ENCODE measurements around the gene NCOR2. TPM values are rescaled to one million over a fixed set of nuclear protein-coding genes. Genes with fewer than 3 reads are reported as not detected.

The NCOR2 gene
- total RNA-seq, 1 experiment from 2014 or later: 153 TPM

DNA sequence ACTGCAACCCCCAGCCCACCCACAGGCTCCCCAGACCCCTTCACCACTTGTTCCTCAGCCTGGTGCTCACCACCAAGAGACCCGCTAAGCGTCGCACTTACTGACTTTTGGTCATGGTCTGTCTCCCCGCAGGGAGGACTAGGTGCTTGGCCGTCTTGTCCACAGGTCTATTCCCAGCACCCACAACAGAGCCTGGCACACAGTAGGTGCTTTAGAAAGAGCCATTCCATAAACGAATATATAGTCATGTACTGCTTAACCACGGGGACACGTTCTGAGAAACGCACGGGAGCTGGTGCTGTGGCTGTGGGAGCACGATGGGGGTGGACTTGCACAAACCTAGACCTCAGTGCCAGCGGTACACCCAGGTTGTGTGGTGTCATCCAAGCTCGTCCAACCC lies 34.0 kb downstream of the NCOR2 start:
- H3K4me1 ChIP-seq (ENCODE audit: control insufficient read depth in 1 of 2, insufficient read depth in 2 of 2, low read length in 2 of 2): peaks cover 0 to 12% of the 10 kb centered on the region in 2 experiments; a peak in 1 of 4 replicates
- peaks cover 72% of the 10 kb centered on the region for H3K79me2 ChIP-seq (ENCODE audit: insufficient read depth, low read length)
- ChIA-PET RAD21 (ENCODE audit: low non-redundant PET in 1 of 2, low total read pairs in 2 of 2, uncharacterized antibody in 2 of 2, unreplicated experiment in 2 of 2) (no interaction called here), POLR2A (no interaction called here), CTCF (no interaction called here)
- intact Hi-C loops (cut with micrococcal nuclease): no loop called here
- no peaks in the 10 kb centered on the region for H3K27me3 ChIP-seq (ENCODE audit: insufficient read depth, low read length)
- H4K20me1 ChIP-seq (ENCODE audit: insufficient read depth): peaks cover 6% of the 10 kb centered on the region; the same call in 1 of the 2 replicates
- ATAC-seq (no peak), DNase-seq (ENCODE audit: low read depth, low spot score) (no peak)
- TSS peak; percentile 42 for BruUV-seq (replicated peaks)
- H3K9me3 ChIP-seq (ENCODE audit: control insufficient read depth in 1 of 2, insufficient read depth in 1 of 2, low read depth in 1 of 2, low read length in 2 of 2): no peaks in the 10 kb centered on the region
- H3K36me3 ChIP-seq (ENCODE audit: control insufficient read depth in 1 of 2, insufficient read depth in 2 of 2, low read length in 2 of 2): no peaks in the 10 kb centered on the region
- H3K27ac ChIP-seq (ENCODE audit: low read depth, low read length): no peak overlapping the region
- H3K9ac ChIP-seq (ENCODE audit: low read length): no peak overlapping the region
- H3K4me3 ChIP-seq (replicated peaks in 1 of 2; ENCODE audit: low read depth in 1 of 2, low read length in 2 of 2): no peak overlapping the region
- no peak overlapping the region for H3K4me2 ChIP-seq (ENCODE audit: low read length)
- H3K9me2 ChIP-seq (ENCODE audit: insufficient read depth): no peaks in the 10 kb centered on the region
- no peak for TF ChIP-seq CBX3 (IDR thresholded peaks at IDR 0.05; ENCODE audit: low read depth)
- no peak for TF ChIP-seq EZH2phosphoT487 (IDR thresholded peaks at IDR 0.05; ENCODE audit: borderline replicate concordance)
- TF ChIP-seq EZH2 (IDR thresholded peaks at IDR 0.05): no peak
- TF ChIP-seq TCF7L2 (IDR thresholded peaks at IDR 0.05; ENCODE audit: borderline replicate concordance, extremely low read depth, insufficient read depth, insufficient read length): no peak
- H2AFZ ChIP-seq (ENCODE audit: low read depth, low read length, poor library complexity, severe bottlenecking): no peak overlapping the region

DNA sequence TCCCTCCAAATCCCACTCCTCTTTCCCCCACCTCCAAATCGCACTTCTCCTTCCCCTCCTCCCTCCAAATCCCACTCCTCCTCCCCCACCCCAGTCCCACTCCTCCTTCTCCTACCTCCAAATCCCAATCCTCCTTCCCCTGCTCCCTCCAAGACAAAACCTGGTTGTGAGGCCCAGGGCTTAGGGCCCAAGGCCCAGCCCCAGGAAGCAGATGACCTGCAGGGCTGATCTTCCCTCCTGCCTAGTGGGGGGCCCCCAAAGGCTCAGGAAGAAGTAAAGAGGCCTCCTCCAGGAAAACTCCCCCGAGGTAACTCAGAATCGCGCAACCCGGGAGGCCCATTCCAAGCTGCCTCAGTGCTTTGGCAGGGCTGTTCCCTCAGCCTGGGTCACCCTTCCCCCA lies 34.4 kb downstream of the NCOR2 start:
- H3K4me1 ChIP-seq (ENCODE audit: control insufficient read depth in 1 of 2, insufficient read depth in 2 of 2, low read length in 2 of 2): peaks cover 0 to 12% of the 10 kb centered on the region in 2 experiments; a peak in 1 of 4 replicates
- peaks cover 72% of the 10 kb centered on the region for H3K79me2 ChIP-seq (ENCODE audit: insufficient read depth, low read length)
- H3K36me3 ChIP-seq (ENCODE audit: control insufficient read depth in 1 of 2, insufficient read depth in 2 of 2, low read length in 2 of 2): no peaks in the 10 kb centered on the region
- ChIA-PET POLR2A (no interaction called here), CTCF (no interaction called here), RAD21 (ENCODE audit: low non-redundant PET in 1 of 2, low total read pairs in 2 of 2, uncharacterized antibody in 2 of 2, unreplicated experiment in 2 of 2) (no interaction called here)
- TF ChIP-seq YY1 (IDR thresholded peaks at IDR 0.05; ENCODE audit: extremely low read depth, insufficient replicate concordance, low read depth, low read length): no peak
- H3K9ac ChIP-seq (ENCODE audit: low read length): no peak overlapping the region
- DNase-seq (ENCODE audit: low read depth, low spot score) (no peak), ATAC-seq (no peak)
- H2AFZ ChIP-seq (ENCODE audit: low read depth, low read length, poor library complexity, severe bottlenecking): no peak overlapping the region
- no peak overlapping the region for H3K4me2 ChIP-seq (ENCODE audit: low read length)
- intact Hi-C loops (cut with micrococcal nuclease): no loop called here
- H3K9me3 ChIP-seq (ENCODE audit: control insufficient read depth in 1 of 2, insufficient read depth in 1 of 2, low read depth in 1 of 2, low read length in 2 of 2): no peaks in the 10 kb centered on the region
- H3K4me3 ChIP-seq (replicated peaks in 1 of 2; ENCODE audit: low read depth in 1 of 2, low read length in 2 of 2): no peak overlapping the region
- no TSS peak for BruUV-seq (replicated peaks)
- peaks cover 6% of the 10 kb centered on the region; the same call in 1 of the 2 replicates for H4K20me1 ChIP-seq (ENCODE audit: insufficient read depth)
- H3K27ac ChIP-seq (ENCODE audit: low read depth, low read length): no peak overlapping the region
- no peaks in the 10 kb centered on the region for H3K9me2 ChIP-seq (ENCODE audit: insufficient read depth)
- H3K27me3 ChIP-seq (ENCODE audit: insufficient read depth, low read length): no peaks in the 10 kb centered on the region

Measured in HCT116 (cell line).